ENCODE results near the gene AKAP5.
"Not testable (repeated sequence)": the region's sequence is repeated elsewhere in the genome, so short reads cannot be mapped to it uniquely, and the experiment has no call there.

Gene AKAP5

GRCh38 chr14:64508215-64508776, 43.0 kb downstream of the AKAP5 start:
- DNase-seq (ENCODE audit: low spot score), result peak; percentile 55
- TF ChIP-seq CTCF (IDR thresholded peaks at IDR 0.05; ENCODE audit: extremely low read depth, insufficient read depth, missing control alignments), result no peak
- in situ Hi-C loops (cut with MboI; ENCODE audit: low pct_unique_long_range_greater_than_20kb, low sequenced_read_pairs, unreplicated experiment), result no loop called here

GRCh38 chr14:64509036-64509435, 43.7 kb downstream of the AKAP5 start:
- in situ Hi-C loops (cut with MboI; ENCODE audit: low pct_unique_long_range_greater_than_20kb, low sequenced_read_pairs, unreplicated experiment), result no loop called here
- no peak for TF ChIP-seq CTCF (IDR thresholded peaks at IDR 0.05; ENCODE audit: extremely low read depth, insufficient read depth, missing control alignments)
- DNase-seq (ENCODE audit: low spot score), result no peak

GRCh38 chr14:64510825-64511671, 45.7 kb downstream of the AKAP5 start:
- no peak for DNase-seq (ENCODE audit: low spot score)
- in situ Hi-C loops (cut with MboI; ENCODE audit: low pct_unique_long_range_greater_than_20kb, low sequenced_read_pairs, unreplicated experiment), result no loop called here
- peak; percentile 90 for TF ChIP-seq CTCF (IDR thresholded peaks at IDR 0.05; ENCODE audit: extremely low read depth, insufficient read depth, missing control alignments)

- TF ChIP-seq CTCF (IDR thresholded peaks at IDR 0.05; ENCODE audit: extremely low read depth, insufficient read depth, missing control alignments), result no peak
- DNase-seq (ENCODE audit: low spot score), result no peak
- in situ Hi-C loops (cut with MboI; ENCODE audit: low pct_unique_long_range_greater_than_20kb, low sequenced_read_pairs, unreplicated experiment), result no loop called here
Measured at GRCh38 chr14:64513271-64513670, 48.0 kb downstream of the AKAP5 start.

- no peak for DNase-seq (ENCODE audit: low spot score)
- no peak for TF ChIP-seq CTCF (IDR thresholded peaks at IDR 0.05; ENCODE audit: extremely low read depth, insufficient read depth, missing control alignments)
- in situ Hi-C loops (cut with MboI; ENCODE audit: low pct_unique_long_range_greater_than_20kb, low sequenced_read_pairs, unreplicated experiment), result no loop called here
Measured at GRCh38 chr14:64515053-64515452, 49.8 kb downstream of the AKAP5 start.

- in situ Hi-C loops (cut with MboI; ENCODE audit: low pct_unique_long_range_greater_than_20kb, low sequenced_read_pairs, unreplicated experiment), result no loop called here
- no peak for DNase-seq (ENCODE audit: low spot score)
- no peak for TF ChIP-seq CTCF (IDR thresholded peaks at IDR 0.05; ENCODE audit: extremely low read depth, insufficient read depth, missing control alignments)
Measured at GRCh38 chr14:64516969-64517368, 51.7 kb downstream of the AKAP5 start.

GRCh38 chr14:64517667-64518066, 52.4 kb downstream of the AKAP5 start:
- DNase-seq (ENCODE audit: low spot score); in situ Hi-C loops (cut with MboI; ENCODE audit: low pct_unique_long_range_greater_than_20kb, low sequenced_read_pairs, unreplicated experiment): not testable (repeated sequence)

Data from GM13977 (cell line).